Measurements from ENCODE around the gene FAM229A. TPM values are rescaled to one million over a fixed set of nuclear protein-coding genes. Genes with fewer than 3 reads are reported as not detected.

FAM229A gene
- total and polyA plus RNA-seq, 9 of the 15 experiments (the other 6 are each of a cell fraction or from before 2014, with no cell fraction given), result 0.04 to 21.6 (median 7.4) TPM

- H3K4me2 ChIP-seq (ENCODE audit: insufficient read depth, low read length), result no peak overlapping the region
- DNase-seq (ENCODE audit: extremely low read depth in 1 of 4, low spot score in 3 of 4) (peak in 1 of 4 experiments; percentile 15), FAIRE-seq (no peak), ATAC-seq (peak; percentile 43)
- H3K4me3 ChIP-seq, result no peak overlapping the region
- ChIA-PET POLR2A (interaction anchor here (0.6 to 2.3 kb wide), 10 partner anchors 9 to 152 kb away, joined by 3 to 10 read pairs (median 4); partner anchors contain the start of gene BSDC1), CTCF (ENCODE audit: low intra/inter-chr PET ratio) (no interaction called here)
- H2AFZ ChIP-seq (ENCODE audit: low read depth, low read length), result no peak overlapping the region
- no TSS peak for BruUV-seq (replicated peaks)
- no peaks in the 10 kb centered on the region for H3K27me3 ChIP-seq (ENCODE audit: control insufficient read depth in 2 of 2, insufficient read depth in 2 of 2, low read length in 2 of 2)
- H4K20me1 ChIP-seq (replicated peaks; ENCODE audit: control insufficient read depth, insufficient read depth, low read length), result 0 out of 2 replicates have a peak, but pooled peaks cover 5% of the 10 kb centered on the region
- intact Hi-C loops (cut with micrococcal nuclease), result no loop called here
- H3K4me1 ChIP-seq (replicated peaks in 1 of 2; ENCODE audit: control insufficient read depth in 2 of 2, insufficient read depth in 2 of 2, low read length in 2 of 2), result no peaks in the 10 kb centered on the region
- H3K79me2 ChIP-seq (ENCODE audit: control insufficient read depth, insufficient read depth, low read length), result no peaks in the 10 kb centered on the region
- H3K9ac ChIP-seq (ENCODE audit: insufficient read depth in 1 of 2, low read depth in 2 of 2, low read length in 2 of 2), result no peak overlapping the region
- H3K36me3 ChIP-seq (ENCODE audit: control insufficient read depth, insufficient read depth, low read length), result peaks cover 88% of the 10 kb centered on the region
- H3K27ac ChIP-seq (ENCODE audit: extremely low read depth, low read depth, low read length), result no peak overlapping the region; the same call in 2 of the 3 replicates
- 96% methylated on average over 5 of the region's 5 CpGs for WGBS (ENCODE audit: insufficient coverage, low coverage, missing lambda C conversion rate)
- H3K9me3 ChIP-seq (replicated peaks; ENCODE audit: control insufficient read depth, insufficient read depth, low read depth, low read length), result no peaks in the 10 kb centered on the region
- in situ Hi-C loops (cut with MboI), result no loop called here
- no peaks in the 10 kb centered on the region for H3K9me1 ChIP-seq (ENCODE audit: control insufficient read depth, insufficient read depth, low read length)
- TF ChIP-seq, protein P1, sequence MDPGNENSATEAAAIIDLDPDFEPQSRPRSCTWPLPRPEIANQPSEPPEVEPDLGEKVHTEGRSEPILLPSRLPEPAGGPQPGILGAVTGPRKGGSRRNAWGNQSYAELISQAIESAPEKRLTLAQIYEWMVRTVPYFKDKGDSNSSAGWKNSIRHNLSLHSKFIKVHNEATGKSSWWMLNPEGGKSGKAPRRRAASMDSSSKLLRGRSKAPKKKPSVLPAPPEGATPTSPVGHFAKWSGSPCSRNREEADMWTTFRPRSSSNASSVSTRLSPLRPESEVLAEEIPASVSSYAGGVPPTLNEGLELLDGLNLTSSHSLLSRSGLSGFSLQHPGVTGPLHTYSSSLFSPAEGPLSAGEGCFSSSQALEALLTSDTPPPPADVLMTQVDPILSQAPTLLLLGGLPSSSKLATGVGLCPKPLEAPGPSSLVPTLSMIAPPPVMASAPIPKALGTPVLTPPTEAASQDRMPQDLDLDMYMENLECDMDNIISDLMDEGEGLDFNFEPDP (CRISPR knock-in tag; IDR thresholded peaks at IDR 0.05), result no peak
- TF ChIP-seq, protein P2, sequence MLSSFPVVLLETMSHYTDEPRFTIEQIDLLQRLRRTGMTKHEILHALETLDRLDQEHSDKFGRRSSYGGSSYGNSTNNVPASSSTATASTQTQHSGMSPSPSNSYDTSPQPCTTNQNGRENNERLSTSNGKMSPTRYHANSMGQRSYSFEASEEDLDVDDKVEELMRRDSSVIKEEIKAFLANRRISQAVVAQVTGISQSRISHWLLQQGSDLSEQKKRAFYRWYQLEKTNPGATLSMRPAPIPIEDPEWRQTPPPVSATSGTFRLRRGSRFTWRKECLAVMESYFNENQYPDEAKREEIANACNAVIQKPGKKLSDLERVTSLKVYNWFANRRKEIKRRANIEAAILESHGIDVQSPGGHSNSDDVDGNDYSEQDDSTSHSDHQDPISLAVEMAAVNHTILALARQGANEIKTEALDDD (IDR thresholded peaks at IDR 0.05), result no peak
- TF ChIP-seq EP400 (IDR thresholded peaks at IDR 0.05), result no peak
- no peak for TF ChIP-seq POLR2AphosphoS5 (IDR thresholded peaks at IDR 0.05; ENCODE audit: control insufficient read depth, insufficient read depth, low read depth, low read length)
- TF ChIP-seq MEF2A (IDR thresholded peaks at IDR 0.05; ENCODE audit: control insufficient read depth, low read depth, low read length), result no peak
- no peak for TF ChIP-seq ZZZ3 (IDR thresholded peaks at IDR 0.05)
- no peak for TF ChIP-seq ZNF695 (CRISPR knock-in tag; IDR thresholded peaks at IDR 0.05)
- TF ChIP-seq ZNF551 (CRISPR knock-in tag; IDR thresholded peaks at IDR 0.05), result no peak
- peak in 1 of 2 experiments; percentile 30; a peak in 2 of 4 replicates for TF ChIP-seq RAD21 (CRISPR knock-in tag; conservative IDR thresholded peaks at IDR 0.05 in 1 of 2, IDR thresholded peaks at IDR 0.05 in 1 of 2)
- TF ChIP-seq MCM2 (IDR thresholded peaks at IDR 0.05; ENCODE audit: low read depth), result no peak
- TF ChIP-seq, protein P3, sequence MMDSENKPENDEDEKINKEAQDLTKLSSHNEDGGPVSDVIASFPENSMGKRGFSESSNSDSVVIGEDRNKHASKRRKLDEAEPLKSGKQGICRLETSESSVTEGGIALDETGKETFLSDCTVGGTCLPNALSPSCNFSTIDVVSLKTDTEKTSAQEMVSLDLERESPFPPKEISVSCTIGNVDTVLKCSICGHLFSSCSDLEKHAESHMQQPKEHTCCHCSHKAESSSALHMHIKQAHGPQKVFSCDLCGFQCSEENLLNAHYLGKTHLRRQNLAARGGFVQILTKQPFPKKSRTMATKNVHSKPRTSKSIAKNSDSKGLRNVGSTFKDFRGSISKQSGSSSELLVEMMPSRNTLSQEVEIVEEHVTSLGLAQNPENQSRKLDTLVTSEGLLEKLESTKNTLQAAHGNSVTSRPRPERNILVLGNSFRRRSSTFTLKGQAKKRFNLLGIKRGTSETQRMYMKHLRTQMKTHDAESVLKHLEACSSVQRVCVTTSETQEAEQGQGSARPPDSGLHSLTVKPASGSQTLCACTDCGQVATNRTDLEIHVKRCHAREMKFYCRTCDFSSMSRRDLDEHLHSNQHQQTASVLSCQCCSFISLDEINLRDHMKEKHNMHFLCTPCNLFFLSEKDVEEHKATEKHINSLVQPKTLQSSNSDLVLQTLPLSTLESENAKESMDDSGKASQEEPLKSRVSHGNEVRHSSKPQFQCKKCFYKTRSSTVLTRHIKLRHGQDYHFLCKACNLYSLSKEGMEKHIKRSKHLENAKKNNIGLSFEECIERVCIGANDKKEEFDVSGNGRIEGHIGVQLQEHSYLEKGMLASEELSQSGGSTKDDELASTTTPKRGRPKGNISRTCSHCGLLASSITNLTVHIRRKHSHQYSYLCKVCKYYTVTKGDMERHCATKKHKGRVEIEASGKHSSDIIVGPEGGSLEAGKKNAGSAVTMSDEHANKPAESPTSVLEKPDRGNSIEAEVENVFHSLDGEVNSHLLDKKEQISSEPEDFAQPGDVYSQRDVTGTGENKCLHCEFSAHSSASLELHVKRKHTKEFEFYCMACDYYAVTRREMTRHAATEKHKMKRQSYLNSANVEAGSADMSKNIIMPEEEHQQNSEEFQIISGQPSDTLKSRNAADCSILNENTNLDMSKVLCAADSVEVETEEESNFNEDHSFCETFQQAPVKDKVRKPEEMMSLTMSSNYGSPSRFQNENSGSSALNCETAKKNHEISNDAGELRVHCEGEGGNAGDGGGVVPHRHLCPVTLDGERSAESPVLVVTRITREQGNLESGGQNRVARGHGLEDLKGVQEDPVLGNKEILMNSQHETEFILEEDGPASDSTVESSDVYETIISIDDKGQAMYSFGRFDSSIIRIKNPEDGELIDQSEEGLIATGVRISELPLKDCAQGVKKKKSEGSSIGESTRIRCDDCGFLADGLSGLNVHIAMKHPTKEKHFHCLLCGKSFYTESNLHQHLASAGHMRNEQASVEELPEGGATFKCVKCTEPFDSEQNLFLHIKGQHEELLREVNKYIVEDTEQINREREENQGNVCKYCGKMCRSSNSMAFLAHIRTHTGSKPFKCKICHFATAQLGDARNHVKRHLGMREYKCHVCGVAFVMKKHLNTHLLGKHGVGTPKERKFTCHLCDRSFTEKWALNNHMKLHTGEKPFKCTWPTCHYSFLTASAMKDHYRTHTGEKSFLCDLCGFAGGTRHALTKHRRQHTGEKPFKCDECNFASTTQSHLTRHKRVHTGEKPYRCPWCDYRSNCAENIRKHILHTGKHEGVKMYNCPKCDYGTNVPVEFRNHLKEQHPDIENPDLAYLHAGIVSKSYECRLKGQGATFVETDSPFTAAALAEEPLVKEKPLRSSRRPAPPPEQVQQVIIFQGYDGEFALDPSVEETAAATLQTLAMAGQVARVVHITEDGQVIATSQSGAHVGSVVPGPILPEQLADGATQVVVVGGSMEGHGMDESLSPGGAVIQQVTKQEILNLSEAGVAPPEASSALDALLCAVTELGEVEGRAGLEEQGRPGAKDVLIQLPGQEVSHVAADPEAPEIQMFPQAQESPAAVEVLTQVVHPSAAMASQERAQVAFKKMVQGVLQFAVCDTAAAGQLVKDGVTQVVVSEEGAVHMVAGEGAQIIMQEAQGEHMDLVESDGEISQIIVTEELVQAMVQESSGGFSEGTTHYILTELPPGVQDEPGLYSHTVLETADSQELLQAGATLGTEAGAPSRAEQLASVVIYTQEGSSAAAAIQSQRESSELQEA (IDR thresholded peaks at IDR 0.05; ENCODE audit: low read depth), result no peak
- TF ChIP-seq HDAC6 (IDR thresholded peaks at IDR 0.05; ENCODE audit: low read depth, low read length), result no peak
These were observed 10.0 kb upstream of the FAM229A start for GRCh38 chr1:32372149-32372756.

Data from K562 (cell line).